ENCODE data around the gene PLEKHO2.
A peak's percentile ranks its signal among the peaks of the same experiment; 100 is the strongest.

The PLEKHO2 gene

DNA sequence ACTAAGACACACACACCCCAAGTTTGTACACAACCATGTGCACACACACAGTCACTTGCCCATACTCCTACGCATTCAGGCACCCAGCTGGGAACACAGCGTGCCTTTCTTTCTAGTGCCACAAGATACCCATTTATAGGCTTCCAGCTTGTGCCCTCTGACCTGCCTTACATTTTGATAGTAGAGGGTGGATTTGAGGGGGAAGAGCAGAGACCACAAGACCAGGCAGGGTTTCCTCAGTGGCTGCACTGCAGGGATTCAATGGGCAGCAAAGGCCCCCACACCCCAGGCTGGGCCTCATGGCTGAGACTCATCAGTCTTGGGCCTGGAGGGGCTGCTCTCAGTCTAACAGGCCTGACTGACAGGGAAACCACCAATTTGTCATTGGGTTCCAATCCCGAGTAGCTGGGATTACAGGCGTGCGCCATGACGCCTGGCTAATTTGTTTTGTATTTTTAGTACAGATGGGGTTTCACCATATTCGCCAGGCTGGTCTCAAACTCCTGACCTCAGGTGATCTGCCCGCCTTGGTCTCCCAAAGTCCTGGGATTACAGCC lies 51.2 kb downstream of the PLEKHO2 start:
- DNase-seq (ENCODE audit: low read depth in 2 of 2): no peak

GRCh38 chr15:64893481-64894394 lies 52.0 kb downstream of the PLEKHO2 start:
- peak; percentile 97 to 98 for DNase-seq (ENCODE audit: low read depth in 2 of 2)

DNA sequence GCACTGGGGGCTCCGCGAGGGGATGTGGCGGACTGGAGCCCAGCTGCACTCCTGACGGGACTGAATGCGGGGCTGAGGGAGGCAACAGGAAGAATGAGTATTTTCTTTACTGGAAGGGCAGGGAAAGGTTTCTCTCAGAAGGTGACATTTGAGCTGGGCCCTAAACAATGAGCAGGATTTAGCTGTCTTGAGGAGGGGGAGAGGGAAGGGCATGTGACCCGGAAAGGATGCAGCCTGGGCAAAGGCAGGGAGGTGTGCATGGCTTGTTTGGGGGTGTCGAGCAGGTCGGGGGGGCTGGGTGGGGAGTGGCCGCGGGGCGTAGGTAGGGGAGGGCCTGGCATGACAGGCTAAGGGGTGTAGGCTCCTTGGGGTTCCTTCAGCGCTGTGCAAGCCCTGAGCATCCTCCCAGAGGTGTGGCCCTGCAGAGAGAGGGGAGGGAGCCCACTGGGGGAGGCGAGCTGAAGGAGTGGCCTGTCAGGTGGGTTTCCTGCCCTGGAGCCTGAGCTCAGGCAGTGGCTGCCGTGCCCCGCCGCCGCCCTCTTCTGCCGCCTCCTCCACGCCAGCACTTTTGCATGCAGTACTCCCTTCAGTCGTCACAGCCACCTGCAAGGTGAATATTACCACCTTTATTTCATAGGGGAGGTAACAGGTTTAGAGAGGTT lies 52.8 kb downstream of the PLEKHO2 start:
- peak; percentile 69 for DNase-seq (ENCODE audit: low read depth in 2 of 2)

GRCh38 chr15:64895285-64896065 lies 53.8 kb downstream of the PLEKHO2 start:
- DNase-seq (ENCODE audit: low read depth in 2 of 2): no peak

- no peak for DNase-seq (ENCODE audit: low read depth in 2 of 2)
These were observed 54.8 kb downstream of the PLEKHO2 start for GRCh38 chr15:64896371-64897069.

DNA sequence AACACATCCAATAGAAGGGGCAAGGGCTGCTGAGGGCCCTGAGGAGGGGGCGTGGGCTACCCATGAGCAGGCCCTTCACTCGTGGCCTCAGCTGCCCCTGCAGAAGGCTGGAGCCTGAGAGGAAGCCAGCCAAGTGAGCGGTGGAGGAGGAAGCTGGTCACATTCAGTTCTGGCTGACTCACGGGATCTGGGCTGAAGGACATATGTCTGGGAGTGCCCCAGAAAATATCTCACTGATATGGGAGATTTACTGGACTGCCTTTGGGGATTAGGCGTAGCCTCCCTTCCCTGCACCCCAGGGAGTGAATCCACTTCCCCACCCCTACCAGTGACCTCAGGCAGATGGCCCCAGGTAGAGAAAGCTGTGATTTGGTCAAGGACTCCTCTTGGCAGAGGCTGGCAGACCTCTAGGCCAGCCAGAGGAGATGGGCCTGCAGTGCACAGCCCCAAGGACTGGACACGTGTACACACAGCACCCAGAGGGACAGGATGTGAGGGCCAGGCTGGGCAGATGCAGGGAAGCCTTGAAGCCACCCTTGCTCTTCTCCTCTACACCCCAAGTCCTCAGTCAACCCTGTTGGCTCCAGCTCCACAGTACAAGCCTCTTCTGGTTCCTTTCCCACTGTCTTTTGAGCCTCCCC lies 55.8 kb downstream of the PLEKHO2 start:
- no peak for DNase-seq (ENCODE audit: low read depth in 2 of 2)

DNA sequence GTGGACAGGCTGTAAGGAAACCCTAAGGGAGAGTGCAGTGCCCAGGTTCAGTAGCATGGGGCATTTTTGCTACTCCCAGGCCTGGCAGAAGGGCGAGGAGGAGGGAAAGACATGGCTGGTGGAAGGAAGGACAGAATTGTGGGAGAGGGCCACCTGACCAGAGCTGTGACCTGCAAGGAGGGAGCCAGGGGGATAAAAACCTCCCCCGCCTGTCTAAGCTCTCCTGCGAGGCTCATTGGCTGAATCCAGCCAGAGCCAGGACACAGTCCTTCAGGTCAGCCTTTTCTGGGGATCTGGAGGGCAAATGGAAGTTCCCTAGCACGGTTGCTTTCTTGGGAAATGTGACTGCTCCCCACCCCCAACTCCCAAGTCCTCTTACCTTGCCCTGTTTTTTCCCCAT lies 56.7 kb downstream of the PLEKHO2 start:
- no peak for DNase-seq (ENCODE audit: low read depth in 2 of 2)

DNA sequence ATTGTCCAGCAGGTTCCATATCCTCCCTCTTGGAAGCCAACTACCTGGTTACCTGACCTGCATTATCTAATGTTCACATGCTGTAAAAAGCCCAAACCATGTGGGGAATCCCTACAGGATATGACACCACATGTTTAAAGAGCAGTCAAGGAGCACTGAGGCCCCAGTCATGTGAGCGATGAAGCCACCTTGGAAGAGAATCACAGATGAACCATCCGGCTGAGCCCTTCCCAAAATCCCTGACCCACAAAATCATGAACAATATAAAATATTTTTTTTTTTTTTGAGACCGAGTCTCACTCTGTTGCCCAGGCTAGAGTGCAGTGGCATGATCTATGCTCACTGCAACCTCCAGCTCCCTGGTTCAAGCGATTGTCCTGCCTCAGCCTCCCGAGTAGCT lies 59.4 kb downstream of the PLEKHO2 start:
- DNase-seq (ENCODE audit: low read depth in 2 of 2): no peak

DNA sequence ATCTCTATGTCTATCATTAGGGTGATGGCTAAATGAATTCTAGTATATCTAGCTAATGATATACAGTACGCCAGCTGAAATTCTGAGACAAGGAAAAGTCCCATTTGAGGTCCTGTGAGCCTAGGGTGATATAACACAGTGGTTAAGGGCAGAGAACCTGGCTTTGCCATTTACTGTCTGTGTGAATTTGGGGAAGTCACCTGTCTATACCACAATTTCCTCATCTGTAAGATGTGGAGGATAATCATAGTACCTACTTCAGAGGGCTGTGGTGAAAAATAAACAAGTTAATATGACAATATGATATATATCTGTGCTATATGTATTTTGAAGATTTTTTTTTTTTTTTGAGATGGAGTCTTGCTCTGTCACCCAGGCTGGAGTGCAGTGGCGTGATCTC lies 60.2 kb downstream of the PLEKHO2 start:
- DNase-seq (ENCODE audit: low read depth in 2 of 2): no peak

DNA sequence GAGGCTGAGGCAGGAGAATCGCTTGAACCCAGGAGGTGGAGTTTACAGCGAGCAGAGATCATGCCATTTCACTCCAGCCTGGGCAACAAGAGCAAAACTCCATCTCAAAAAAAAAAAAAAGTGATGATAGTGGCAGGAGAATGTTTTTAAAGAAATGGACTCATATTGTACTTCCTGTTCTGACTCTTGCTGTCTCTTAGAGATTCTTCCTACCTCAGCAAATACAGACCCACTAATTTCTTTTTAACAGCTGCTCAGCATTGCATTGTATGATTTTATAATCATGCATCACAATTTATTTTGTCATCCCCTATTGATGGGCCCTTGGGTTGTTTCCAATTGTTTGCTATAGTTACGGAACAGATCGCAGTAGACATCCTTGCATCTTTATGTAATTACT lies 61.1 kb downstream of the PLEKHO2 start:
- DNase-seq (ENCODE audit: low read depth in 2 of 2): no peak

DNA sequence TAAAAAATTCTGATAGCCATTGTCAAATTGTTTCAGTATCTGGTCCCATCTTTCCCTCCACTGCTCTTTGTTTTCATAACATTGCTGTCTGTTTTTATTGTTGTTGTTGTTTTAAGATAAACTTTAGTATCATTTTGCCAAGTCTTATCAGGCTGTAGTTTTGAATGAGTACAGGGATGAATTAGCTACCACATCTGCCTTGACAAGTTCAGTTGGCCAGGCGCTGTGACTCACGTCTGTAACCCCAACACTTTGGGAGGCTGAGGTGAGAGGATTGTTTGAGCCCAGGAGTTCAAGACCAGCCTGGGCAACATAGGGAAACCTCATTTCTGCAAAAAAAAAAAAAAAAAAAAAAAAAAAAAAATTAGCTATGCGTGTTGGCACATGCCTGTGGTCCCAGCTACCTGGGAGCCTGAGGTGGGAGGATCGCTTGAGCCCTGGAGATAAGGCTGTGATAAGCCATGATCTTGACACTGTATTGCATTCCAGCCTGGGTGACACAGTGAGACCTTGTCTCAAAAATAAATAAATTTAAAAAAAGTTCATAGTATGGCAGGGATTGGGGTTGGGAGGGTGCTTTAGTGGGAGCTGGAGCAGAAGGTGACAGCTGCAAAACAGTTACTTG lies 61.7 kb downstream of the PLEKHO2 start:
- no peak for DNase-seq (ENCODE audit: low read depth in 2 of 2)

GRCh38 chr15:64904189-64904588 lies 62.5 kb downstream of the PLEKHO2 start:
- DNase-seq (ENCODE audit: low read depth in 2 of 2): no peak

- DNase-seq (ENCODE audit: low read depth in 2 of 2): peak; percentile 60 to 83
These were observed 63.6 kb downstream of the PLEKHO2 start for GRCh38 chr15:64905119-64905831.

DNA sequence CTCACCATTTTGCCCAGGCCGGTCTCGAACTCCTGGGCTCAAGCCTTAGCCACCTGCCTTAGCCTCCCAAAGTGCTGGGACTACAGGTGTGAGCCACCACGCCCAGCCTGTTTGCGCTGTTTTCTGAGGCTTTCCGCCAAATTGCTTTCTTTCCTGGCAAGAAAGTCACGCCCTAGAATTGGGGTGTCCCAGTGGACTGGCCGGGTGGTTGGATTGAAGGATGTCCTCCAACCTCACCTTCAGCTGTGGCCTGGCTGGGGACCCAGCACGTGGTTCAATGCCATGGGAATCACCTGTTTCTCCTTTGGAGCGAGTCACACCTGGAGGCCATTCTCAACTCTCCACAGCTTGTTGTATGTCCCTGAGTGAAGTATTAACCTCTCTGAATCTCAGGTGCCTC lies 64.2 kb downstream of the PLEKHO2 start:
- no peak for DNase-seq (ENCODE audit: low read depth in 2 of 2)

DNA sequence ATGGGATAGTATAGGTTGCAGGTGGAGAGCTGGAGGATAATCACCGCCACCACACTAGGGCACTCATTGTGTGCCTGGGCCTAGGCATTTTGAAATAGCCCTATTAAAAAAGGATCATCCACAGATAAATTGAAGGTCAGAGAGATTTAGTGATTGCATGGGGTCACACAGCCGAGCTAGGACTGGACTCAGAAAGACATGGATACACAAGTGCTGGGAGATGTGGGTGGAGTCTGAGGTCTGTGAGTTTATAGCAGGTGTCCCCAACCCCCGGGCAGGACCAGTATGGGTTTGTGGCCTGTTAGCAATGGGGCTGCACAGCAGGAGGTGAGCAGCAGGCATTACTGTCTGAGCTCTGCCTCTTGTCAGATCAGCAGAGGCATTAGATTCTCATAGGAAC lies 64.7 kb downstream of the PLEKHO2 start:
- DNase-seq (ENCODE audit: low read depth in 2 of 2): no peak

DNA sequence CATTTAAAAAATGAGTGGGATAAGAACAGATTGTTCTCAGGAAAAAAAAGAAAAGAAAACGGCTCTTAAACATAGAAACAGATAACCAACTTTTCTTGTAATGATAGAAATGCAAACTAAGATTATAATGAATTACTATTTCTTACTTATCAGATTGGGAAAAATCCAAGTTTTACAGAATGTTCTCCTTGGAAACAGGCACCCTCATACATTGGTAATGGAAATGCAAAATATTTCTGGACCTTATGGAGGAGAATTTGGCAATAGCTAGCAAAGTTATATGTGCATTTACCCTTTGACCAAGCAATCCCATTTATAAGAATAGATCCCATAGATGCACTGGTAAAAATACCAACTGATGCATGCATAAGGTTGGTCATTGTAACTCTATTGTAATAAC lies 66.3 kb downstream of the PLEKHO2 start:
- DNase-seq (ENCODE audit: low read depth in 2 of 2): no peak

- DNase-seq (ENCODE audit: low read depth in 2 of 2): no peak
These were observed 67.8 kb downstream of the PLEKHO2 start for GRCh38 chr15:64909546-64909945.

GRCh38 chr15:64911311-64912186 lies 69.8 kb downstream of the PLEKHO2 start, which contains the start of gene ANKDD1A:
TSS of gene ANKDD1A (plus strand) at chr15:64911902. CDS start at chr15:64911931, 29 bp downstream.
- DNase-seq (ENCODE audit: low read depth in 2 of 2): no peak
